ENCODE measurements around the gene ADCY4.

Gene ADCY4

DNA sequence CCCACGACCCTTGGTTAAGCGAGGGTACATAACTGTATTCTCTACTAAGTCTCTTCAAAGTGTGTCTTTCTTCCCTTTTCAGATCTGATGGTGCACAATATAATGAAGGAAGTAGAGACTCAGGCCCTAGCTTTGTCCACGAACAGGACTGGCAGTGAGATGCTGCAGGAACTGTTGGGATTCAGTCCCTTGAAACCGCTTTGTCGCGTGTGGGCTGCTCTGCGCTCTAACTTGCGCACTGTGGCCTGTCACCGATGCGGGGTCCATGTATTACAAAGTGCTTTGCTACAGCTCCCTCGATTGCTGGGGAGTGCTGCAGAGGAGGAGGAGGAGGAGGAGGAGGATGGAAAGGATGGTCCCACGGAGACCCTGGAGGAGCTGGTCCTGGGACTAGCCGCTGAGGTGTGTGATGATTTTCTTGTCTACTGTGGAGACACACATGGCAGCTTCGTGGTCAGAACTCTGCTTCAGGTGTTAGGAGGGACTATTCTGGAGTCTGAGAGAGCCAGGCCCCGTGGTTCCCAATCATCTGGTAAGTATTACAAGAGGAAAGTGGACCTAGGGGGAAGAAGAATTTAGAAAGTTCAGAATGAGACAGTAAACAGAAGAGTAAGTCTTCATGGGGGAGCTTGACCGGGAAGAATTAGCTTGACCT, 34.4 kb downstream of the ADCY4 start:
- TF ChIP-seq, protein P1, sequence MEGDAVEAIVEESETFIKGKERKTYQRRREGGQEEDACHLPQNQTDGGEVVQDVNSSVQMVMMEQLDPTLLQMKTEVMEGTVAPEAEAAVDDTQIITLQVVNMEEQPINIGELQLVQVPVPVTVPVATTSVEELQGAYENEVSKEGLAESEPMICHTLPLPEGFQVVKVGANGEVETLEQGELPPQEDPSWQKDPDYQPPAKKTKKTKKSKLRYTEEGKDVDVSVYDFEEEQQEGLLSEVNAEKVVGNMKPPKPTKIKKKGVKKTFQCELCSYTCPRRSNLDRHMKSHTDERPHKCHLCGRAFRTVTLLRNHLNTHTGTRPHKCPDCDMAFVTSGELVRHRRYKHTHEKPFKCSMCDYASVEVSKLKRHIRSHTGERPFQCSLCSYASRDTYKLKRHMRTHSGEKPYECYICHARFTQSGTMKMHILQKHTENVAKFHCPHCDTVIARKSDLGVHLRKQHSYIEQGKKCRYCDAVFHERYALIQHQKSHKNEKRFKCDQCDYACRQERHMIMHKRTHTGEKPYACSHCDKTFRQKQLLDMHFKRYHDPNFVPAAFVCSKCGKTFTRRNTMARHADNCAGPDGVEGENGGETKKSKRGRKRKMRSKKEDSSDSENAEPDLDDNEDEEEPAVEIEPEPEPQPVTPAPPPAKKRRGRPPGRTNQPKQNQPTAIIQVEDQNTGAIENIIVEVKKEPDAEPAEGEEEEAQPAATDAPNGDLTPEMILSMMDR (conservative IDR thresholded peaks at IDR 0.05): no peak
- TF ChIP-seq ZFX (IDR thresholded peaks at IDR 0.05): no peak
- peak overlapping the region; percentile 79 for H3K27ac ChIP-seq

DNA sequence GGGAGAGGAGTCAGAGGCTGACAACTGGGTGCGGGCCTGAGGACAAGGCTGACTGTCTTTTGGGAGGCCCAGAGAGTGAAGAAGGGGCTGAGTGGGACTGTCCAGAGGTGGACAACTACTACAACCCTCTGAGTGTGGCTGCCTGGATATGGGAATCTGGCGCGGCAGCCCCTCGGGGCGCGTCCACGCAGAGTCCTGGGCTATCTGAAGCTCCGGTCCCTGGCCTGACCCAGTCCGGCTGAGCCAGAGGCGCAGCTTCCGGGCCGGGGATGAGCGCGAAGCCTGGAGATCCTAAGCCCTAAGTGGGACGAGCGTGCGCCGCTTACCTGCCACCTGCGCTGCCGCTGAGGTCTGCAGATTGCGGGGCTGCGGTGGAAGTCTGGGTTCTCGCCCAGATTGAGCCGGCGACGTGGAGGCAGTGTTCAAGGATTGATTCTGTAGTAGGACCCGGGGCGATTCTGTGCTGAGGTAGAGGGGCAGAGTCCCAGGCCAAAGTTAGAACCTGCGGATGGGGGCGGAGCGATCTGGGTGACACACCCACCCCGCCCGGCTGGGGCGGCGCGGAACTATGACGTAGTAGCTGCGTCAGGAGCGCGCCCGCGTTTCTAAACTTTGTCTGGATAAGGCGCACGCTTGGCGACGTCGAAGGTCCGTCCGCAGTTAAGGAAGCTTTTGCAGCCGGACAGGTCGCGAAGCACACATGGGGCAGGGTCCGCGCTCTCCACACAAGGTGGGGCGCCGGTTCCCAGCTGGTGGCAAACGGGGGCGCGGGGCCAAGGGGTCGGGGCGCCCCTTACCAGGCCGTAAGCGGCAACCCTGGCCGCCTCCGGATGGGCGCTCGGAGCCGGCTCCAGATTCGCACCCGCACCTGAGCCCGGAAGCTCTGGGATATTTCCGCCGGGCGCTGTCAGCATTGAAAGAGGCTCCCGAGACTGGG, 35.3 kb downstream of the ADCY4 start, which contains the start of the genes DHRS1 and NOP9:
Gene DHRS1, minus strand, starts transcription at position 526 of the 937 bp plus-strand sequence. CDS start 674 bp downstream, outside the sequence.
Gene NOP9, plus strand, starts transcription at position 596 of the 937 bp plus-strand sequence. Its CDS starts 105 bp downstream, at position 701.
- peak within 1 kb of the TSS; percentile 79 for H3K27ac ChIP-seq
- peak; percentile 61; the same call in 1 of the 2 replicates for TF ChIP-seq ZFX (IDR thresholded peaks at IDR 0.05)
- TF ChIP-seq, protein P1 (conservative IDR thresholded peaks at IDR 0.05): no peak

DNA sequence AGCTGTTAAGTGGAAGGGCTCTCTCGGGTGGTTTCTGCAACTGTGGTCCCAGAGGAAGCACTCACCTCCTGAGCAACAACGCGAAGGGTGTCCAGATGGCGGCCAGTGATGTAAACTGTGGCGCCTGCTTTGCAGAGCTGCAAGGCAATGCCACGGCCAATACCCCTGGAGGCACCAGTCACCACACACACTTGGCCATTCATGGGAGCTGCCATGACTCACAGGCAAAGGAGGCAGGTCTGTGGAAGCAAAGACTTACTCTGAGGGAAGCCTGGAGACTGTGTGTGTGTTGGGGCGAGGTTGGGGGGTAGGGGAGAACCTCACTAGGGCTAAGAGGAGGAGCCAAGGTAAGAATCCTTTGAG, 36.0 kb downstream of the ADCY4 start:
- TF ChIP-seq, protein P1 (conservative IDR thresholded peaks at IDR 0.05): no peak
- TF ChIP-seq ZFX (IDR thresholded peaks at IDR 0.05): no peak
- H3K27ac ChIP-seq: peak overlapping the region; percentile 79

DNA sequence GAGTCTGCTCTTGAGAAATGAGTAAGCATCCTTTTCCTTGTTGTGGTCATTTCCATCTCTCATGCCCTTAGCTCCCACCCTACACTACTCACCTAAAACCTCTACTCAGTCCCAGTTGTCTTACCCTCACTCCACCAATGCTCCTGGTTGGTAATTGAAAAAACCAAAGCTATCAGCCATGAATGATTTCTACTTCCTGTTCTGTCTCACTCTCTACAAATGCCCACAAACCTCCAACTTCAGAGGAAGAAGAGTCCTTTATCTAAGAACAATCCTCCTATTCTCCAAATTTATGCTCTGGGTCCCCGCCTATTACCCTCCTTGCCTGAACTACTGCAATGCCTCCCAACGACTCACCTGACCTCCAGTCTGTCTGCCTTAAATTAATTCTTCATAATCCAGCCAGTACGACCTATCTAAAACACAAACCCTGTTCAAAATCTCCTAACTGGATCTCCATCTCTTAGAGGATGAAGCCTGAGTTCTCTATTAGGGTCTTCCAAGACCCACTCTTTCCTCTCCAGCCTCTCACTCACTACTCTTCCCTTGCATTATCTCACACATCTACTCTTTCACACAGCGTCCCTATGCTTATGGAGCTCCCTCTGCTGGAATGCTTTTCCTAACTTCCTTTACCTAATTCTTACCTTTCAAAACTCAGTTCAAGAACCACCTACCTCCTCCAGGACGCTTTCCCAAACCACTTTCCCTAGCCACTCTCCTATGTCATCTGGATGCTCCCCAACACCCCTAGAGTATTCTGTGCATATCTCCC, 37.5 kb downstream of the ADCY4 start:
- H3K27ac ChIP-seq: no peak overlapping the region
- TF ChIP-seq, protein P1 (conservative IDR thresholded peaks at IDR 0.05): peak; percentile 50
- no peak for TF ChIP-seq ZFX (IDR thresholded peaks at IDR 0.05)

DNA sequence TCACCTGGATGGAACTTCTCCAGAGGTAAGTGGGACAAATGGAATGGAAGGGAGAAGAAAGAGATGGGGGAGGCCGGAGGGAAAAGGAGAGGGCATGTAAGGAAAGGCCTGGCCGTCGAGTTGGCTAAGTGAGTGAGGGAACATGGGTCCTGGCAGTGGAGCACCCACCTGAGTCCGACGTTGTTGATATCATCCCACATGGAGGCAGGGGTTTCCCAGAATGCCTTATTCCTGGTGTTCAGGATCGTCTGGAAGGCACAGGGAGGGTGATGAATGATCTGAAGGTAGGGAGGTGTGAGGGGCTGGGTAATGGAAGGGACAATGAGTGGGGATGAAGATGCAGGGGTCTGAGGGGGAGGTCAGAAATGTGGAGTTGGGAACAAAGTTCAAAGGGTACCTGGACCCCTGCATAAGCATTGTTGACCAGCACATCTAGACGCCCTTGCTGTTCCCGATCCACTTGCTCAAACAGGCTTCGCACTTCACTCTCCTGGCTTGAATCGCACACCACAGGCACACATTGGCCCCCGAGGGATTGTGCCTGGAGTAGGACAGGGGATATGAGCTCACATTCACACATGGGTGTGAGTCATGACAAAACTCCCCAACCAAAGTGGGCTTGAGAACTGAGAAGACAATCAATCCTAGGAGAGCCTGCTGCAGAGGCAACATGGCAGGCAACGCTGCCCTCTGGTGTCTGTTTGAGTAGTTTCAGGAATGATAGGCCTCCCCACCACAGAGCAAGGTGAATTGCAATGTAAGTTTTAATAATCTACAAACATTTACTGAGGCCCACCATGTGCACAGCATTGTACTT, 38.3 kb downstream of the ADCY4 start:
- H3K27ac ChIP-seq: no peak overlapping the region
- TF ChIP-seq, protein P1 (conservative IDR thresholded peaks at IDR 0.05): peak; percentile 68
- TF ChIP-seq ZFX (IDR thresholded peaks at IDR 0.05): no peak

DNA sequence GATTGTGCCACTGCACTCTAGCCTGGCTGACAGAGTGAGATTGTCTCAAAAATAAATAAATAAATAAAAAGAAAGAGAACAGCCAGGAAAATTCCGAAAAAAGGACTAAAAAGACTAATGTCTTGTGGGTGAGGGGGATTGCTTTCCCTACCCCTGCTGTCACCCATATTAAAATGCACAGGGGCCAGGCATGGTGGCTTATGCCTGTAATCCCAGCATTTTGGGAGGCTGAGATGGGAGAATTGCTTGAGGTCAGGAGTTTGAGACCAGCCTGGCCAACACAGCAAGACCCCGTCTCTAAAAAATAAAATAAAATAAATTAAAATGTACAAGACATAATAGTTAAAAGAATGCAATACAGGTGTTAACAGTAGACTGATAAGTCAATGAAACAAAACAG, 41.3 kb downstream of the ADCY4 start:
- TF ChIP-seq, protein P1 (conservative IDR thresholded peaks at IDR 0.05): no peak
- no peak for TF ChIP-seq ZFX (IDR thresholded peaks at IDR 0.05)
- H3K27ac ChIP-seq: no peak overlapping the region
